Activated CD4-positive, alpha-beta memory T cell treated with anti-CD3 and anti-CD28 coated beads, Interleukin-2, amount 10 ng/mL, durations not matched to agents 7 days and 5 days (primary cell): ENCODE results near the gene DPP3. TPM values are rescaled to one million over a fixed set of nuclear protein-coding genes. Genes with fewer than 3 reads are reported as not detected.
A peak's percentile ranks its signal among the peaks of the same experiment; 100 is the strongest.
"Not testable (repeated sequence)": the region's sequence is repeated elsewhere in the genome, so short reads cannot be mapped to it uniquely, and the experiment has no call there.

Experiments used
- CTCF ChIA-PET: fragments of 350-600 bp; sonication (Branson Sonifier 250); formaldehyde crosslinking; loops from one replicate; lab custom pipeline; 2021; ENCODE audit warnings: antibody characterized with exemption, inconsistent platforms; lab: Charles Lee
- POLR2A ChIA-PET: fragments of 350-600 bp; sonication (Branson Sonifier 250); formaldehyde crosslinking; loops from one replicate; lab custom pipeline; 2021; ENCODE audit warnings: antibody characterized with exemption; lab: Charles Lee
- DNase-seq: peaks from one replicate; pipeline ENCODE4 v3.0.0-alpha.2; 2020
- H3K27ac Mint-ChIP-seq: one replicate; pipeline ENCODE4 v1.8.0; 2021; ENCODE audit warnings: mild to moderate bottlenecking, mixed read lengths
- H3K27me3 Mint-ChIP-seq: one replicate; pipeline ENCODE4 v1.8.0; 2021; ENCODE audit warnings: mixed read lengths
- H3K36me3 Mint-ChIP-seq: one replicate; pipeline ENCODE4 v1.8.0; 2021; ENCODE audit warnings: low read depth, mixed read lengths
- H3K4me1 Mint-ChIP-seq: one replicate; pipeline ENCODE4 v1.8.0; 2021; ENCODE audit warnings: mixed read lengths
- H3K4me3 Mint-ChIP-seq: one replicate; pipeline ENCODE4 v1.8.0; 2021; ENCODE audit warnings: mild to moderate bottlenecking, mixed read lengths
- H3K9me3 Mint-ChIP-seq: one replicate; pipeline ENCODE4 v1.8.0; 2021; ENCODE audit warnings: mixed read lengths
- total RNA-seq, 2 experiments: library from RNA; stranded (reverse); gene quantifications; one replicate each; pipeline ENCODE4 v1.2.3, GENCODE V29; 2021

The DPP3 gene
- total RNA-seq, 2 experiments from 2014 or later, result 59.3 to 60.6 TPM

DNA sequence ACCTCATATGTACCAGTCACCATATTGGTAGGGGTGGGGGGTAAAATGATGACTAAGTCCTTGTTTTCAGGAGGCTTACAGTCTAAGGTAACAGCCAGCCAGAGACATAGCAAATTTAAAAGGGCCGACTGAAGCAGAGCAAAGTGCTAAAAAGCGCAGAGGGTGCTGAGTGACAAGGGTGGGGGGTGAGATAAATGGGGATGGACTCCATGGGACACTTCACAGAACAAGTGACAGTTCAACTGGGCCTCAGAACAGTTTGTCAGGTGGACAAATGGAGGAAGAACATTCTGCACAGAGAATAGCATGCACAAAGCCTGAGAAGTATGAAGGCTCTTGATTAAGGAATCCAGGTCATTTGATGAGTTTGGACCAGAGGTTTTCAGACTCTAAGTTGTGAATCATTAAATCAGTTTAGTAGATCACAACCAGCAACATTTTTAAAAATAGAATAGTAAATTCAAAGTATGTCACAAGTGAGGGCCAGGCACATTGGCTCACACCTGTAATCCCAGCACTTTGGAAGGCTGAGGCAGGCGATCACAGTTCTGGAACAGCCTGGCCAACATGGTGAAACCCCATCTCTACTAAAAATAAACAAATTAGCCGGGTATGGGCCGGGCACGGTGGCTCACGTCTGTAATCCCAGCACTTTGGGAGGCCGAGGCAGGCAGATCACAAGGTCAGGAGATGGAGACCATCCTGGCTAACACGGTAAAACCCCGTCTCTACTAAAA, 44.2 kb downstream of the DPP3 start:
- ChIA-PET POLR2A (no interaction called here), CTCF (no interaction called here)
- Mint-ChIP-seq H3K9me3 (no peaks in the 10 kb centered on the region), H3K4me3 (no peak overlapping the region), H3K4me1 (no peaks in the 10 kb centered on the region), H3K36me3 (peaks cover 10% of the 10 kb centered on the region), H3K27me3 (no peaks in the 10 kb centered on the region), H3K27ac (no peak overlapping the region)
- no peak for DNase-seq

GRCh38 chr11:66529069-66529468, 48.8 kb downstream of the DPP3 start:
- Mint-ChIP-seq H3K27me3 (no peaks in the 10 kb centered on the region), H3K4me3 (no peak overlapping the region), H3K4me1 (no peaks in the 10 kb centered on the region), H3K27ac (no peak overlapping the region), H3K36me3 (no peaks in the 10 kb centered on the region), H3K9me3 (no peaks in the 10 kb centered on the region)
- CTCF ChIA-PET, result no interaction called here
- DNase-seq, result no peak
- POLR2A ChIA-PET, result interaction anchor here (1.5 kb wide), 1 partner anchor 149 kb away, joined by 3 read pairs; the partner anchor contains the start of gene RBM4B

GRCh38 chr11:66529655-66530054, 49.4 kb downstream of the DPP3 start:
- DNase-seq, result no peak
- no peaks in the 10 kb centered on the region for H3K9me3 Mint-ChIP-seq
- CTCF ChIA-PET, result no interaction called here
- no peaks in the 10 kb centered on the region for H3K36me3 Mint-ChIP-seq
- no peak overlapping the region for H3K27ac Mint-ChIP-seq
- H3K4me3 Mint-ChIP-seq, result no peak overlapping the region
- H3K4me1 Mint-ChIP-seq, result no peaks in the 10 kb centered on the region
- POLR2A ChIA-PET, result interaction anchor here (1.0 to 1.5 kb wide), 3 partner anchors 16 to 148 kb away, joined by 3 to 9 read pairs (median 3); partner anchors contain the start of genes ACTN3, RBM4B and ZDHHC24
- no peaks in the 10 kb centered on the region for H3K27me3 Mint-ChIP-seq

GRCh38 chr11:66530927-66531709, 50.9 kb downstream of the DPP3 start:
- DNase-seq, result no peak
- POLR2A ChIA-PET, result interaction anchor here (1.0 to 1.3 kb wide), 3 partner anchors 14 to 18 kb away, joined by 3 to 9 read pairs (median 4); partner anchors contain the start of genes ACTN3 and ZDHHC24
- peaks cover 6% of the 10 kb centered on the region for H3K36me3 Mint-ChIP-seq

GRCh38 chr11:66531841-66532240, 51.6 kb downstream of the DPP3 start:
- H3K27me3 Mint-ChIP-seq, result no peaks in the 10 kb centered on the region
- ChIA-PET CTCF (no interaction called here), POLR2A (interaction anchor here (1.0 to 1.3 kb wide), 2 partner anchors 14 to 18 kb away, joined by 3 to 4 read pairs; partner anchors contain the start of gene ZDHHC24)
- no peak overlapping the region for H3K4me3 Mint-ChIP-seq
- H3K36me3 Mint-ChIP-seq, result peaks cover 6% of the 10 kb centered on the region
- no peaks in the 10 kb centered on the region for H3K4me1 Mint-ChIP-seq
- no peaks in the 10 kb centered on the region for H3K9me3 Mint-ChIP-seq
- no peak overlapping the region for H3K27ac Mint-ChIP-seq
- no peak for DNase-seq

More at GRCh38 chr11:66530927-66531709, 50.9 kb downstream of the DPP3 start:
- Mint-ChIP-seq H3K4me3 (no peak overlapping the region), H3K27me3 (no peaks in the 10 kb centered on the region), H3K9me3 (no peaks in the 10 kb centered on the region), H3K27ac (no peak overlapping the region), H3K4me1 (no peaks in the 10 kb centered on the region)
- CTCF ChIA-PET, result no interaction called here

- Mint-ChIP-seq H3K36me3 (peaks cover 11% of the 10 kb centered on the region), H3K9me3 (no peaks in the 10 kb centered on the region), H3K27me3 (no peaks in the 10 kb centered on the region), H3K27ac (no peak overlapping the region), H3K4me3 (no peak overlapping the region), H3K4me1 (no peaks in the 10 kb centered on the region)
- CTCF ChIA-PET, result no interaction called here
- DNase-seq, result no peak
- POLR2A ChIA-PET, result interaction anchor here (1.2 to 1.3 kb wide), 2 partner anchors 9 to 13 kb away, joined by 4 read pairs; partner anchors contain the start of gene ZDHHC24
Measured at GRCh38 chr11:66532784-66533183, 52.5 kb downstream of the DPP3 start.

DNA sequence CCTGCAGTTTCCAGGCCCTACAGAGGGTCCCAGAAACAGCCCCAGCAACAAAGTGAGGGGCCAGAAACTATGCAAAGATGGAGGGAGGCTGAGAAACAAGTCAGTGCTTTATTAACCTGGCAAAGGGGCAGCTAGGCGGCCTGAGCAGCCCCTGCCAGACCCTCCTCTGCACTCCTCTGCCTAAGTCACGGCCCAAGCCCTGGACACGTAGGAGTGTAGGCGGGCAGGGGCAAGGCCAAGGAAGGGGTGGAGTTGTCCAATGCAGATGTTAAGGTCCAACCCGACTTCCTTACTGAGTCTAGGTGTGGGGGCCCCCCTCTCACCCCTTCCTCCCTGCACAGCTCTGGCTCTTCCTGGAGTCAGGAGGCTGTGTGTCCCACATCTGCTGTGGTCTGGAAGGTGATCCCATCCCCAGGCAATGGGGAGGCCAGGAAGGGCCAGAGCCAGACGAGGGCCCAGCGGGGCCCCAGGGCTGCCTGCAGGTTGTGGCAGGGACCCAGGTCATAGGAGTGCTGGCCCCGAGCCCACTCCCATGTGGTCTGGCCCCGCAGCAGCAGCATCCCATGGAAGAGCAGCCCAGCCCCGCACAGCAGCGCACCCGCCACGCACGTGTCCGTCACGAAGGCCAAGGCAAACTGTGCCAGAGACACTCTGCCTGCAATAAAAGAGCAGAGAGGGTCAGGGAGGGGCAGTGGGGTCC, 59.1 kb downstream of the DPP3 start:
- H3K4me3 Mint-ChIP-seq, result no peak overlapping the region
- H3K9me3 Mint-ChIP-seq, result no peaks in the 10 kb centered on the region
- POLR2A ChIA-PET, result interaction anchor here (0.7 kb wide), 1 partner anchor 783 kb away, joined by 4 read pairs; no protein-coding TSS in a partner anchor
- H3K27me3 Mint-ChIP-seq, result no peaks in the 10 kb centered on the region
- no peak overlapping the region for H3K27ac Mint-ChIP-seq
- no peak for DNase-seq
- peaks cover 27% of the 10 kb centered on the region for H3K4me1 Mint-ChIP-seq
- CTCF ChIA-PET, result no interaction called here
- peaks cover 42% of the 10 kb centered on the region for H3K36me3 Mint-ChIP-seq

GRCh38 chr11:66539870-66540213, 59.6 kb downstream of the DPP3 start:
- Mint-ChIP-seq H3K9me3 (no peaks in the 10 kb centered on the region), H3K4me3 (no peak overlapping the region), H3K27ac (no peak overlapping the region), H3K4me1 (peaks cover 29% of the 10 kb centered on the region), H3K36me3 (peaks cover 42% of the 10 kb centered on the region), H3K27me3 (no peaks in the 10 kb centered on the region)
- DNase-seq, result no peak
- CTCF ChIA-PET, result no interaction called here
- POLR2A ChIA-PET, result interaction anchor here (0.7 kb wide), 1 partner anchor 783 kb away, joined by 4 read pairs; no protein-coding TSS in a partner anchor

GRCh38 chr11:66540598-66540997, 60.4 kb downstream of the DPP3 start:
- H3K27ac Mint-ChIP-seq, DNase-seq, H3K9me3 Mint-ChIP-seq, POLR2A ChIA-PET, H3K4me3 Mint-ChIP-seq, CTCF ChIA-PET, H3K27me3 Mint-ChIP-seq: not testable (repeated sequence)
- H3K36me3 Mint-ChIP-seq, result peaks cover 40% of the 10 kb centered on the region
- H3K4me1 Mint-ChIP-seq, result peaks cover 33% of the 10 kb centered on the region

GRCh38 chr11:66541892-66542291, 61.7 kb downstream of the DPP3 start:
- Mint-ChIP-seq H3K36me3 (peaks cover 36% of the 10 kb centered on the region), H3K27me3 (no peaks in the 10 kb centered on the region), H3K4me1 (peaks cover 39% of the 10 kb centered on the region), H3K4me3 (no peak overlapping the region), H3K9me3 (no peaks in the 10 kb centered on the region), H3K27ac (peak overlapping the region; percentile 11)
- ChIA-PET CTCF (no interaction called here), POLR2A (interaction anchor here (0.9 to 1.5 kb wide), 3 partner anchors 9 to 75 kb away, joined by 3 to 4 read pairs (median 4); partner anchors contain the start of genes DPP3 and RBM14)
- DNase-seq, result no peak

GRCh38 chr11:66542362-66542761, 62.1 kb downstream of the DPP3 start:
- peak overlapping the region; percentile 12 for H3K27ac Mint-ChIP-seq
- ChIA-PET POLR2A (interaction anchor here (0.9 to 1.5 kb wide), 3 partner anchors 10 to 74 kb away, joined by 3 to 4 read pairs (median 4); partner anchors contain the start of genes DPP3 and RBM14), CTCF (interaction anchor here (1.6 kb wide), 1 partner anchor 136 kb away, joined by 5 read pairs; the partner anchor contains the start of gene RBM4B)
- H3K4me3 Mint-ChIP-seq, result peak overlapping the region; percentile 6
- H3K27me3 Mint-ChIP-seq, result no peaks in the 10 kb centered on the region
- H3K36me3 Mint-ChIP-seq, result peaks cover 32% of the 10 kb centered on the region
- H3K4me1 Mint-ChIP-seq, result peaks cover 40% of the 10 kb centered on the region
- H3K9me3 Mint-ChIP-seq, result no peaks in the 10 kb centered on the region
- no peak for DNase-seq
